Transverse colon (tissue), 4 donors: ENCODE measurements around the gene SUCO. TPM values are rescaled to one million over a fixed set of nuclear protein-coding genes. Genes with fewer than 3 reads are reported as not detected.

Source experiments
- DNase-seq: peaks from one replicate; pipeline ENCODE4 v3.0.0-alpha.2; 2019
- H3K27ac ChIP-seq, 4 donors: fragments of 200-600 bp; sonication (generic); 2 replicates each; pipeline ENCODE4 v1.5.1; 2016 to 2018; ENCODE audit warnings: inconsistent platforms in 4 of 4
- H3K27me3 ChIP-seq: fragments of 200-600 bp; sonication (generic); 2 replicates; pipeline ENCODE4 v1.5.1; 2017; ENCODE audit warnings: inconsistent platforms
- H3K36me3 ChIP-seq, 4 donors: fragments of 200-600 bp; sonication (generic); 2 replicates each; pipeline ENCODE4 v1.5.1; 2017 to 2019; ENCODE audit warnings: inconsistent platforms in 4 of 4
- H3K4me1 ChIP-seq, 4 donors: fragments of 200-600 bp; sonication (generic); 2 replicates each; pipeline ENCODE4 v1.5.1; 2017 to 2020; ENCODE audit warnings: inconsistent platforms in 4 of 4
- H3K4me3 ChIP-seq, 4 donors: fragments of 200-600 bp; sonication (generic); 1 replicate in 1 of 4; 2 replicates in 3 of 4; pipeline versions ENCODE4 v1.5.1 to v1.6.1; 2017 to 2019; ENCODE audit warnings: inconsistent platforms in 4 of 4
- H3K9me3 ChIP-seq, 2 donors: fragments of 200-600 bp; sonication (generic); 2 replicates each; pipeline ENCODE4 v1.5.1; 2017 to 2019; ENCODE audit warnings: inconsistent platforms in 2 of 2
- EP300 ChIP-seq: sonication (generic); formaldehyde crosslinking; IDR thresholded peaks from one replicate; pipeline ENCODE4 v1.6.1; 2017; ENCODE audit warnings: antibody characterized with exemption, low read depth
- POLR2A ChIP-seq: fragments of 450-650 bp; IDR thresholded peaks from one replicate; pipeline ENCODE4 v1.6.1; 2016; ENCODE audit warnings: antibody characterized with exemption, mild to moderate bottlenecking, moderate library complexity
- POLR2AphosphoS5 ChIP-seq, 3 donors: sonication (generic); formaldehyde crosslinking; IDR thresholded peaks; one replicate each; pipeline ENCODE4 v1.6.1; 2016; ENCODE audit warnings: antibody characterized with exemption in 3 of 3
- WGBS, 2 donors: methylation state at CpG; one replicate each; pipeline ENCODE4 v1.1.5; 2018; ENCODE audit warnings: low coverage in 1 of 2; 5-methylcytosine and 5-hydroxymethylcytosine counted together
- in situ Hi-C, 4 donors: fragments of 200-750 bp; cut with MboI; loops; one replicate each; pipeline versions ENCODE4 v1.15.0 to v1.15.1; 2017; ENCODE audit warnings: low sequenced_read_pairs in 3 of 4, low pct_ligation_motif_present in 1 of 4, low pct_unique_long_range_greater_than_20kb in 1 of 4
- intact Hi-C: fragments of 100-400 bp; cut with DNase I; formaldehyde crosslinking; loops from one replicate; pipeline ENCODE4 v1.15.1; 2023; ENCODE audit warnings: low total_unique reads
- total RNA-seq, 4 donors: library from RNA; depleted of rRNA; stranded (reverse); fragments of >200 nt; gene quantifications; one replicate each; pipeline ENCODE4 v1.1.0, GENCODE V29; 2016
- TF ChIP-seq, protein P1 (sequence below), 5 experiments: fragments of 200-600 bp in 3 of 5; fragments of 450-650 bp in 2 of 5; sonication (generic) in 3 of 5; IDR thresholded peaks; 1 replicate in 2 of 5; 2 replicates in 3 of 5; pipeline ENCODE4 v1.5.1; 2016 to 2017; ENCODE audit warnings: antibody characterized with exemption in 5 of 5, inconsistent platforms in 3 of 5, mild to moderate bottlenecking in 2 of 5, moderate library complexity in 1 of 5

The SUCO gene
- total RNA-seq, 4 donors from 2014 or later, result 10.1 to 48.4 (median 21.6) TPM

DNA sequence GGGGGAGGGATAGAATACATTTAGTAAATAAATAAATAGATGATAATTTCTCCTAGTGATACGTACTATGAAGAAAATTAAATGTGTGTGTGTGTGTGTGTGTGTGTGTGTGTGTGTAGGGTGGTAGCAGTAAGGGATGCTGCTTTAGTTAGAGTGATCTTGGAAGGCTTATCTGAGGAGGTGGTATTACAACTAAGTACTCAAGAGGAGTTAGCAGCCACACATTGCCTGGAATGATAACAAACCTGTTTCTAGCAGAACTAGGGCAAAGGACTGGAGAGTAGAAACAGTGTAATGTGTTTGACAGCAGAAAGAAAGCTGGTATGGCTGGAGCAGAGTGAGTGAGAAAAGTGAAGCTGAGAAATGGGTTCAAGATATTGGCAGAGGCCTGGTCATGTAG, 67.7 kb downstream of the SUCO start:
- Histone ChIP-seq H3K4me3 (no peak overlapping the region), H3K4me1 (no peaks in the 10 kb centered on the region), H3K36me3 (peaks cover 0 to 57% (median 10%) of the 10 kb centered on the region in 4 donors), H3K27me3 (no peaks in the 10 kb centered on the region), H3K27ac (no peak overlapping the region), H3K9me3 (no peaks in the 10 kb centered on the region)
- 90 to 100% methylated on average over 1 of the region's 1 CpG for WGBS, 2 donors
- TF ChIP-seq POLR2AphosphoS5 (IDR thresholded peaks at IDR 0.05) (no peak), POLR2A (no peak), EP300 (no peak)
- TF ChIP-seq, protein P1, sequence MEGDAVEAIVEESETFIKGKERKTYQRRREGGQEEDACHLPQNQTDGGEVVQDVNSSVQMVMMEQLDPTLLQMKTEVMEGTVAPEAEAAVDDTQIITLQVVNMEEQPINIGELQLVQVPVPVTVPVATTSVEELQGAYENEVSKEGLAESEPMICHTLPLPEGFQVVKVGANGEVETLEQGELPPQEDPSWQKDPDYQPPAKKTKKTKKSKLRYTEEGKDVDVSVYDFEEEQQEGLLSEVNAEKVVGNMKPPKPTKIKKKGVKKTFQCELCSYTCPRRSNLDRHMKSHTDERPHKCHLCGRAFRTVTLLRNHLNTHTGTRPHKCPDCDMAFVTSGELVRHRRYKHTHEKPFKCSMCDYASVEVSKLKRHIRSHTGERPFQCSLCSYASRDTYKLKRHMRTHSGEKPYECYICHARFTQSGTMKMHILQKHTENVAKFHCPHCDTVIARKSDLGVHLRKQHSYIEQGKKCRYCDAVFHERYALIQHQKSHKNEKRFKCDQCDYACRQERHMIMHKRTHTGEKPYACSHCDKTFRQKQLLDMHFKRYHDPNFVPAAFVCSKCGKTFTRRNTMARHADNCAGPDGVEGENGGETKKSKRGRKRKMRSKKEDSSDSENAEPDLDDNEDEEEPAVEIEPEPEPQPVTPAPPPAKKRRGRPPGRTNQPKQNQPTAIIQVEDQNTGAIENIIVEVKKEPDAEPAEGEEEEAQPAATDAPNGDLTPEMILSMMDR (IDR thresholded peaks at IDR 0.05), result no peak
- intact Hi-C loops, result no loop called here
- no peak for DNase-seq
- in situ Hi-C loops, result no loop called here

- in situ Hi-C loops, result no loop called here
These were observed 68.2 kb downstream of the SUCO start for GRCh38 chr1:172601046-172601630.

DNA sequence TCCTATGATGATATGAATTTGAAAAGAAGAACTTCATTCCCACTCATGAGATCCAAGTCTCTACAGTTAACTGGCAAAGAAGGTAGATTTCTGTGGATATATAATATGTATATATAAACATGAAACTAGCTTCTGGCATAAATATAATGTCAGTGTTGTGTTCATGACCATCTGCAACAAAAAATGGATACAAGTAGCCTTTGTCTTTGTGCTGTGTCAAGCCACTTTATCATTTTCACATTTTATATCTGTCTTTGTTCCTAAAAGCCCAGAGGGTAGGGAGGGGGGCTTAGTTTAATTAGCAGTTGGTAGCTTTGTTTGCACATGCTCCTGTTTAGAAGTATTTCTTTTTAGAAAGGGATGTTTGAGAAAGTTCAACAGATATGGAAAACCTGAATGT, 69.8 kb downstream of the SUCO start:
- TF ChIP-seq, protein P1 (IDR thresholded peaks at IDR 0.05), result no peak
- no peak for TF ChIP-seq POLR2AphosphoS5 (IDR thresholded peaks at IDR 0.05)
- TF ChIP-seq POLR2A, result no peak
- no peak for TF ChIP-seq EP300
- Histone ChIP-seq H3K4me1 (no peaks in the 10 kb centered on the region), H3K27ac (no peak overlapping the region), H3K9me3 (no peaks in the 10 kb centered on the region), H3K27me3 (no peaks in the 10 kb centered on the region), H3K4me3 (no peak overlapping the region), H3K36me3 (peaks cover 0 to 40% (median 6%) of the 10 kb centered on the region in 4 donors)
- in situ Hi-C loops (no loop called here), intact Hi-C loops (no loop called here)
- no peak for DNase-seq

More at GRCh38 chr1:172601046-172601630, 68.2 kb downstream of the SUCO start:
- WGBS, 2 donors, result 96% methylated on average over 6 of the region's 6 CpGs; no CpG with 5 or more reads in 1 of the 2 donors
- intact Hi-C loops, result no loop called here
- Histone ChIP-seq H3K27me3 (no peaks in the 10 kb centered on the region), H3K4me3 (no peak overlapping the region), H3K4me1 (no peaks in the 10 kb centered on the region), H3K27ac (no peak overlapping the region), H3K9me3 (no peaks in the 10 kb centered on the region), H3K36me3 (peaks cover 0 to 53% (median 9%) of the 10 kb centered on the region in 4 donors)
- TF ChIP-seq POLR2A (no peak), EP300 (no peak), POLR2AphosphoS5 (IDR thresholded peaks at IDR 0.05) (no peak)
- TF ChIP-seq, protein P1 (IDR thresholded peaks at IDR 0.05), result no peak
- DNase-seq, result no peak

GRCh38 chr1:172603816-172604215, 70.9 kb downstream of the SUCO start:
- Histone ChIP-seq H3K4me1 (no peaks in the 10 kb centered on the region), H3K4me3 (no peak overlapping the region), H3K27ac (no peak overlapping the region), H3K36me3 (peaks cover 0 to 34% (median 5%) of the 10 kb centered on the region in 4 donors), H3K9me3 (no peaks in the 10 kb centered on the region), H3K27me3 (no peaks in the 10 kb centered on the region)
- intact Hi-C loops, result no loop called here
- in situ Hi-C loops, result no loop called here
- DNase-seq, result no peak
- WGBS, 2 donors, result 90 to 92% methylated on average over 4 of the region's 4 CpGs
- TF ChIP-seq EP300, result no peak
- TF ChIP-seq, protein P1 (IDR thresholded peaks at IDR 0.05), result no peak
- no peak for TF ChIP-seq POLR2AphosphoS5 (IDR thresholded peaks at IDR 0.05)
- no peak for TF ChIP-seq POLR2A
